ENCODE measurements around the gene KRT39. TPM values are rescaled to one million over a fixed set of nuclear protein-coding genes. Genes with fewer than 3 reads are reported as not detected.

The KRT39 gene
- total RNA-seq, 1 donor from 2014 or later, result 0.59 TPM

- no peaks in the 10 kb centered on the region for H3K36me3 ChIP-seq
- no peak within 1 kb of the TSS for H3K4me3 ChIP-seq
- DNase-seq (no peak), ATAC-seq (no peak)
- intact Hi-C loops (cut with DNase I), result no loop called here
- H3K27me3 ChIP-seq (ENCODE audit: low read depth), result no peaks in the 10 kb centered on the region
- H3K27ac ChIP-seq, result no peak within 1 kb of the TSS
- no peak for TF ChIP-seq CTCF (IDR thresholded peaks at IDR 0.05)
- H3K4me1 ChIP-seq, result no peaks in the 10 kb centered on the region
- no peaks in the 10 kb centered on the region for H3K9me3 ChIP-seq
Measured at GRCh38 chr17:40993839-40994238, 27.1 kb upstream of the KRT39 start, which contains the start of gene KRTAP3-3. KRTAP3-3 (minus strand) TSS chr17:40994164; CDS start chr17:40994097, 67 bp downstream.

DNA sequence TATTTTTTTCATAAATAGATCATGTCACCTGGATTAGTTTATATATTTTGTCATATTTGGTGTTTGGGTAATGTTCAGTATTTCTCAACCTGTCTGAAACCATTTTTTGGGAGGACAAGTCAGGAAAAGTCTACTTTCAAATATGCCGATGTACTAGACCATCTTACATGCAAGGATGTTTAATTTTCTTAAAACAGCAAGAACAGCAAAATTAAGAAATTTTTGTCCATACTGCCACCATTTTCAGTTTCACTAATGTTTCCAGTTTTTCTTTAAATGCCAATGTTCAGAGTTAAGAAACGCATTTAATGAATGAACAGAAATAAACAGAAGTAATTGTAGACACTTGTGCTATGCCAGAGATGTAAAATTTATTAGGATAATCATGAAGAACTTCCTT, 26.3 kb upstream of the KRT39 start:
- Histone ChIP-seq H3K4me1 (no peaks in the 10 kb centered on the region), H3K36me3 (no peaks in the 10 kb centered on the region), H3K27ac (no peak overlapping the region), H3K27me3 (ENCODE audit: low read depth) (no peaks in the 10 kb centered on the region), H3K4me3 (no peak overlapping the region), H3K9me3 (no peaks in the 10 kb centered on the region)
- intact Hi-C loops (cut with DNase I), result no loop called here
- ATAC-seq, result no peak
- DNase-seq, result no peak
- no peak for TF ChIP-seq CTCF (IDR thresholded peaks at IDR 0.05)

DNA sequence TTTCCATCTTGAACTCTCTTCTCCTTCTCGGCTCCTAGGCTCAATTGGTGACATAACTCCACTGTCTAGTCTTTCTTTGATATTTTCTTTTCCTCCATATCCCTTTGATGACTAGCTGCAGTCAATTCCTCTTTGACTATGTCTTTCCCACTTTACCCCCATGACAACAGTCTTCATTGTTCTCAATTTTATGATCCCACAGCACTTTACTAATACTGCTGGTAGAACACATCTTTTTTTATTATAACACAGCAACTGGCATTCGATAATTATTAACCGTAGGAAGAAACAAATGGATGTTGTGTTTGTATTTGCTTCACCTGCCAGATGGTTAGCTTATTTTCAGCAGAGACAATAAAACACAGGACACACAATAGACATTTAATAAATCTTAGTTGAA, 25.9 kb upstream of the KRT39 start:
- Histone ChIP-seq H3K27ac (no peak overlapping the region), H3K9me3 (no peaks in the 10 kb centered on the region), H3K4me1 (no peaks in the 10 kb centered on the region), H3K4me3 (no peak overlapping the region), H3K27me3 (ENCODE audit: low read depth) (no peaks in the 10 kb centered on the region), H3K36me3 (no peaks in the 10 kb centered on the region)
- no peak for TF ChIP-seq CTCF (IDR thresholded peaks at IDR 0.05)
- intact Hi-C loops (cut with DNase I), result no loop called here
- DNase-seq (no peak), ATAC-seq (no peak)

DNA sequence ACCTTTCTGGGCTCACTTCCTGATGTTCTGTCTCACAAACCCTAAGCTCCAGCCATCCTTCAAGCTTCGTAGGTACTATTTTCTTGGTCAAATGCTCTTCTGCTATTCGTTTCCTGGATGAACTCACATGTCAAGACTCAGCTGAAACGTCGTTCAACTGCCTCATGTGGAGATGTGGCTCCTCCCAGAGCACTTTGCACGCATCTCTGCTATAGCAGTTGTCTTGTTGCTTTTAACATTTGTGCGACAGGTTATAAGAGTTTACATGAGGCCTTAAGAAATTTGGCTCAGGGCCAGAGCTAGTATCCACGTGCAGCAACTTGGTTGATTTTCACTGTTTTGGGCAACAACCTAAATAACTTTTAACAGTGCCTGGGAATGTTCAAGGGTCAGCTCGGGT, 20.2 kb upstream of the KRT39 start:
- no peaks in the 10 kb centered on the region for H3K27me3 ChIP-seq (ENCODE audit: low read depth)
- intact Hi-C loops (cut with DNase I), result no loop called here
- no peak for TF ChIP-seq CTCF (IDR thresholded peaks at IDR 0.05)
- no peaks in the 10 kb centered on the region for H3K36me3 ChIP-seq
- no peak overlapping the region for H3K27ac ChIP-seq
- ATAC-seq (no peak), DNase-seq (no peak)
- H3K4me3 ChIP-seq, result no peak overlapping the region
- no peaks in the 10 kb centered on the region for H3K4me1 ChIP-seq
- H3K9me3 ChIP-seq, result no peaks in the 10 kb centered on the region

DNA sequence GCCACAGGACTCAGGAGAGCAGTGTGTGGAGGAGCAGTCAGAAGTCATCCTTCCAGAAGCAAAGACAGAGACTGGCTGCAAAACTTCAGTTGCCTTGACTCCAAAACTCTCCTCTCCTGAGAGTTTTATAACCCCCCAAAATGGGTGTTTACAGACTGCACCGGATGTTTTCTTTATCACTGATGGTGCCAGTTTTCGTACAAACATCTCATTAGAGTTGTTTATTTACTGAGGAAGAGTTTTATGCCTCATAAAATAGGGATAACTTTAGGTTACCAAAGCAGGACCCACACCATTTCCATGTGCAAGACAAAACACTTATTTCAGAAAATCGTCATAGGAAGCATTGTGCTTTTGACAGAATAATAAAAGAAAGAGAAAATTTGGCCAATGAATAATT, 17.5 kb upstream of the KRT39 start, which contains the start of gene KRT40:
TSS of gene KRT40 (minus strand) at position 101 of the 400 bp plus-strand sequence. CDS start at position 48, 53 bp downstream.
- intact Hi-C loops (cut with DNase I), result no loop called here
- no peak within 1 kb of the TSS for H3K4me3 ChIP-seq
- no peak for ATAC-seq

More for the DNA sequence above, 17.5 kb upstream of the KRT39 start, which contains the start of gene KRT40:
- DNase-seq, result no peak
- H3K36me3 ChIP-seq, result no peaks in the 10 kb centered on the region
- no peaks in the 10 kb centered on the region for H3K4me1 ChIP-seq
- no peaks in the 10 kb centered on the region for H3K9me3 ChIP-seq
- H3K27ac ChIP-seq, result no peak within 1 kb of the TSS
- no peak for TF ChIP-seq CTCF (IDR thresholded peaks at IDR 0.05)
- no peaks in the 10 kb centered on the region for H3K27me3 ChIP-seq (ENCODE audit: low read depth)

All from lower lobe of right lung (tissue), 2 donors.